Heart right ventricle (tissue), 16 donors: Measurements from ENCODE around the gene CYB5RL. TPM values are rescaled to one million over a fixed set of nuclear protein-coding genes. Genes with fewer than 3 reads are reported as not detected.

Source experiments
- ATAC-seq, 8 donors: fragments of 200-7000 bp; cut with Tn5 transposase; one replicate each; pipeline ENCODE4 v1.9.1; 2020; ENCODE audit warnings: mild to moderate bottlenecking in 8 of 8, moderate library complexity in 8 of 8, moderate number of reproducible peaks in 1 of 8
- DNase-seq, 2 donors: peaks; one replicate each; pipeline ENCODE4 v3.0.0-alpha.2; 2020
- H3K27ac ChIP-seq, 10 donors: fragments of 200-600 bp; sonication (generic) in 2 of 10; one replicate each; pipeline versions ENCODE4 v1.5.0 to v1.8.0; 2020 to 2022; ENCODE audit warnings: mild to moderate bottlenecking in 3 of 10
- H3K27me3 ChIP-seq, 7 donors: fragments of 200-600 bp; one replicate each; pipeline ENCODE4 v1.8.0; 2021 to 2022; ENCODE audit warnings: mild to moderate bottlenecking in 2 of 7
- H3K36me3 ChIP-seq, 9 donors: fragments of 200-600 bp; sonication (generic) in 1 of 9; one replicate each; pipeline versions ENCODE4 v1.5.0 to v1.8.0; 2020 to 2022; ENCODE audit warnings: mild to moderate bottlenecking in 2 of 9
- H3K4me1 ChIP-seq, 9 donors: fragments of 200-600 bp; sonication (generic) in 1 of 9; one replicate each; pipeline versions ENCODE4 v1.5.0 to v1.8.0; 2020 to 2022; ENCODE audit warnings: mild to moderate bottlenecking in 4 of 9
- H3K4me3 ChIP-seq, 10 donors: fragments of 200-600 bp; sonication (generic) in 2 of 10; one replicate each; pipeline versions ENCODE4 v1.5.0 to v1.8.0; 2020 to 2022; ENCODE audit warnings: mild to moderate bottlenecking in 7 of 10, moderate library complexity in 2 of 10
- H3K9me3 ChIP-seq, 11 donors: fragments of 200-600 bp in 10 of 11; sonication (generic) in 2 of 11; one replicate each; pipeline versions ENCODE4 v1.5.0 to v1.8.0; 2013 to 2022; ENCODE audit warnings: mild to moderate bottlenecking in 2 of 11, control low read depth in 1 of 11, moderate library complexity in 1 of 11
- CTCF ChIP-seq, 9 donors: fragments of 200-600 bp; sonication (generic) in 2 of 9; IDR thresholded peaks; one replicate each; pipeline versions ENCODE4 v1.5.0 to v1.8.0; 2021 to 2022; ENCODE audit warnings: antibody characterized with exemption in 9 of 9, mild to moderate bottlenecking in 5 of 9, moderate library complexity in 1 of 9
- WGBS, 2 donors: extraction: QIAGEN DNeasy Blood & Tissue Kit; methylation state at CpG; one replicate each; pipeline ENCODE4 v1.1.7; 2013; ENCODE audit warnings: inconsistent platforms in 1 of 2; 5-methylcytosine and 5-hydroxymethylcytosine counted together
- intact Hi-C, 10 donors: fragments of 100-400 bp; cut with DNase I; formaldehyde crosslinking; loops; one replicate each; pipeline versions ENCODE4 v1.11.1 to v1.14.2; 2022
- polyA plus RNA-seq, 2 donors: library from polyadenylated mRNA; stranded (reverse); fragments of 200-250 nt; gene quantifications; one replicate each; pipeline ENCODE4 v1.2.3, GENCODE V29; 2013
- total RNA-seq, 10 donors: library from RNA; stranded (reverse); fragmentation: NEBNext Ultra II Directional in 3 of 10; extraction: Animal tissue kit (Norgen Biotek cat#: 25700) in 3 of 10; gene quantifications; one replicate each; pipeline versions ENCODE4 v1.2.1 to v1.2.4, GENCODE V29; 2021 to 2023
- donor health status: Arrhythmogenic right ventricular cardiomyopathy.
- donor health status: ischemic (EF 13 %, LVEDD 7.1; RV severe dilation, severe dysfunction).
- donor health status: healthy with polysubstance abuse.
- donor health status: DM: no; HTN: yes; CAD: no.
- donor health status: DM: no; HTN: no; CAD: no.
- donor health status: ischemic (EF 25% LVEDD 6.9; RV normal size, moderate dysfunction).
- donor health status: ischemic (EF 25% LVEDD 5.7; RV mildly dilated, moderate dysfunction).
- donor health status: healthy.
- donor health status: DM: yes; HTN: yes; CAD: no.
- donor health status: Ischemic cardiomyopathy.
- donor health status: ischemic (EF 35%, LVEDD 5.7; RV mildly dilated, moderate dysfunction).
- donor health status: nonischemic (EF 11% LVEDD 7.7; RV severe dilation, severe dysfunction).
- donor health status: DM: yes; HTN: yes; CAD: no.
- donor health status: PGD.
- donor health status: ischemic (EF 29% LVEDD 5.4; RV normal size, mild dysfunction).
- donor health status: nonischemic (EF 23%, LVEDD 6.1; RV moderate dilation, normal function).

The CYB5RL gene
- total and polyA plus RNA-seq, 12 donors = 0.99 to 8.3 (median 5.4) TPM

- H3K36me3 ChIP-seq = peaks cover 0 to 38% (median 0%) of the 10 kb centered on the region in 9 donors
- 18 to 22% methylated on average over 17 of the region's 17 CpGs for WGBS, 2 donors
- no peaks in the 10 kb centered on the region for H3K9me3 ChIP-seq
- peak overlapping the region; percentile 68 to 100 (median 84) for H3K4me3 ChIP-seq
- peak overlapping the region in 9 of 10 donors; percentile 44 to 90 (median 81) for H3K27ac ChIP-seq
- intact Hi-C loops = no loop called here
- no peaks in the 10 kb centered on the region for H3K27me3 ChIP-seq
- DNase-seq (no peak), ATAC-seq (no peak)
- TF ChIP-seq CTCF (IDR thresholded peaks at IDR 0.05) = no peak
- H3K4me1 ChIP-seq = peaks cover 6 to 32% (median 20%) of the 10 kb centered on the region in 9 donors
Observed at GRCh38 chr1:54199151-54199764, 572 bp downstream of the CYB5RL start.

DNA sequence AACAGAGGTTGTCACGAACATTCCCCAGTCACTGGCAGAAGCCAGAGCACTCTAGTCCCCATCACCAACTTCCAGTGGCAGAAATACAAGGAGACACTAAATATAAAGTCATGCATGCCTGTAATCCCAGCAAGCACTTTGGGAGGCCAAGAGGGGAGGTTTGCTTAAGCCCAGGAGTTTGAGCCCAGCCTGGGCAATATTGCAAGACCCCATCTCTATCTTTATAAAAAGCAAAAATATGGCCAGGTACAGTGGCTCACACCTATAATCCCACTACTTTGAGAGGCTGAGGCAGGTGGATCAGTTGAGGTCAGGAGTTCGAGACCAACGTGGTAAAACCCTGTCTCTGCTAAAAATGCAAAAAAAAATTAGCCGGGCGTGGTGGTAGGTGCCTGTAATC lies 6.4 kb downstream of the CYB5RL start:
- DNase-seq = no peak
- Histone ChIP-seq H3K9me3 (no peaks in the 10 kb centered on the region), H3K27me3 (no peaks in the 10 kb centered on the region), H3K4me1 (no peaks in the 10 kb centered on the region), H3K36me3 (peaks cover 0 to 76% (median 16%) of the 10 kb centered on the region in 9 donors), H3K4me3 (no peak overlapping the region), H3K27ac (no peak overlapping the region)
- 95 to 97% methylated on average over 5 of the region's 5 CpGs for WGBS, 2 donors
- no peak for ATAC-seq
- TF ChIP-seq CTCF (IDR thresholded peaks at IDR 0.05) = no peak
- intact Hi-C loops = no loop called here

- Histone ChIP-seq H3K4me1 (no peaks in the 10 kb centered on the region), H3K36me3 (peaks cover 0 to 95% (median 18%) of the 10 kb centered on the region in 9 donors), H3K27me3 (no peaks in the 10 kb centered on the region), H3K27ac (no peak overlapping the region), H3K9me3 (no peaks in the 10 kb centered on the region), H3K4me3 (no peak overlapping the region)
- no peak for TF ChIP-seq CTCF (IDR thresholded peaks at IDR 0.05)
- 93 to 100% methylated on average over 1 of the region's 1 CpG for WGBS, 2 donors
- intact Hi-C loops = no loop called here
- ATAC-seq = no peak
- no peak for DNase-seq
Observed at GRCh38 chr1:54191525-54191924, 8.3 kb downstream of the CYB5RL start.

DNA sequence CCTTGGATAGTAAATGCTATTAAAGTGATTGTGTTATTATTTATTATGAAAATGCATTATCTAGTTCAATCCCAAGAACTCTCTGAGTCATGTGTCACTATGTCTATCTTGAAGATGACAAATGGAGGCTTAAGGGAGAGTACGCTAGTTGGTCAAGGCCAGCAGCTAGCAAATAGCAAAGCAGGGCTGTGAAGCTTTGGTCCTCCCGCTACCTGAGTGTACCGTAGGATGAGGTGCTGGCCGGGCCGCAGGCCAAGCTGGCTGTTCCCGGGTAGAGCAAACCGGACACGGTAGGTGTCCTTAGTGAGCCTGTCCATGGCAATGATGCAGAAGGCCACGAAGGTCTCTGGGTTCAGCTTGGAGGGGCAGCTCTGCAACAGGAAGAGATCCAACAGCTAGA lies 9.3 kb downstream of the CYB5RL start:
- H3K4me1 ChIP-seq = no peaks in the 10 kb centered on the region
- H3K4me3 ChIP-seq = no peak overlapping the region
- DNase-seq (no peak), ATAC-seq (no peak)
- H3K9me3 ChIP-seq = no peaks in the 10 kb centered on the region
- H3K36me3 ChIP-seq = peaks cover 0 to 95% (median 26%) of the 10 kb centered on the region in 9 donors
- no peak overlapping the region for H3K27ac ChIP-seq
- intact Hi-C loops = no loop called here
- no peaks in the 10 kb centered on the region for H3K27me3 ChIP-seq
- no peak for TF ChIP-seq CTCF (IDR thresholded peaks at IDR 0.05)
- 92 to 96% methylated on average over 9 of the region's 9 CpGs for WGBS, 2 donors
